Endothelial cell of umbilical vein (primary cell): ENCODE results near the gene LARP6.

Experiments
- EZH2 ChIP-seq: IDR thresholded peaks from 2 replicates; pipeline ENCODE4 v1.6.1; 2012; ENCODE audit warnings: borderline replicate concordance, low read depth, mild to moderate bottlenecking, moderate library complexity, low read length, inconsistent platforms; ENCODE audit not compliant: severe bottlenecking
- JUN ChIP-seq: IDR thresholded peaks from 2 replicates; pipeline ENCODE4 v1.6.1; 2011; ENCODE audit warnings: borderline replicate concordance, low read depth; ENCODE audit not compliant: insufficient read length, insufficient read depth
- MAX ChIP-seq: IDR thresholded peaks from 2 replicates; pipeline ENCODE4 v1.6.1; 2011; ENCODE audit not compliant: insufficient read depth, insufficient read length
- MYC ChIP-seq: IDR thresholded peaks from one replicate; pipeline ENCODE4 v1.6.1; 2011; ENCODE audit warnings: mild to moderate bottlenecking, low read depth, low read length
- POLR2AphosphoS5 ChIP-seq: IDR thresholded peaks from 2 replicates; pipeline ENCODE4 v1.6.1; 2012; ENCODE audit warnings: low read depth, mild to moderate bottlenecking, control low read depth, low read length, moderate library complexity; ENCODE audit not compliant: insufficient read depth
- TF ChIP-seq, protein P1 (sequence below), 2 donors: IDR thresholded peaks; 1 replicate in 1 of 2; 2 replicates in 1 of 2; pipeline ENCODE4 v1.5.1; 2011; ENCODE audit warnings: low read length in 2 of 2, mild to moderate bottlenecking in 2 of 2, moderate library complexity in 2 of 2, control low read depth in 1 of 2, inconsistent platforms in 1 of 2, low read depth in 1 of 2; ENCODE audit not compliant: insufficient read depth in 1 of 2; ENCODE audit errors: extremely low read depth in 1 of 2

GRCh38 chr15:70796516-70797310 lies 57.2 kb downstream of the LARP6 start:
- no peak for TF ChIP-seq POLR2AphosphoS5
- TF ChIP-seq, protein P1, sequence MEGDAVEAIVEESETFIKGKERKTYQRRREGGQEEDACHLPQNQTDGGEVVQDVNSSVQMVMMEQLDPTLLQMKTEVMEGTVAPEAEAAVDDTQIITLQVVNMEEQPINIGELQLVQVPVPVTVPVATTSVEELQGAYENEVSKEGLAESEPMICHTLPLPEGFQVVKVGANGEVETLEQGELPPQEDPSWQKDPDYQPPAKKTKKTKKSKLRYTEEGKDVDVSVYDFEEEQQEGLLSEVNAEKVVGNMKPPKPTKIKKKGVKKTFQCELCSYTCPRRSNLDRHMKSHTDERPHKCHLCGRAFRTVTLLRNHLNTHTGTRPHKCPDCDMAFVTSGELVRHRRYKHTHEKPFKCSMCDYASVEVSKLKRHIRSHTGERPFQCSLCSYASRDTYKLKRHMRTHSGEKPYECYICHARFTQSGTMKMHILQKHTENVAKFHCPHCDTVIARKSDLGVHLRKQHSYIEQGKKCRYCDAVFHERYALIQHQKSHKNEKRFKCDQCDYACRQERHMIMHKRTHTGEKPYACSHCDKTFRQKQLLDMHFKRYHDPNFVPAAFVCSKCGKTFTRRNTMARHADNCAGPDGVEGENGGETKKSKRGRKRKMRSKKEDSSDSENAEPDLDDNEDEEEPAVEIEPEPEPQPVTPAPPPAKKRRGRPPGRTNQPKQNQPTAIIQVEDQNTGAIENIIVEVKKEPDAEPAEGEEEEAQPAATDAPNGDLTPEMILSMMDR (IDR thresholded peaks at IDR 0.05; ENCODE audit: extremely low read depth in 1 of 2, insufficient read depth in 1 of 2, low read depth in 1 of 2, low read length in 2 of 2) = no peak
- no peak for TF ChIP-seq EZH2
- TF ChIP-seq MYC = no peak
- TF ChIP-seq MAX = no peak
- TF ChIP-seq JUN = no peak
